Dermis microvascular lymphatic vessel endothelial cell (primary cell): ENCODE measurements around the gene EFNB3. TPM values are rescaled to one million over a fixed set of nuclear protein-coding genes. Genes with fewer than 3 reads are reported as not detected.

Experiments used
- DNase-seq, 2 donors: peaks; one replicate each; pipeline versions ENCODE4 v3.0.0 to v3.0.0-alpha.2; 2010; ENCODE audit warnings: low read depth in 2 of 2
- total RNA-seq: library from RNA; depleted of rRNA; stranded (reverse); fragments of >200 nt; gene quantifications from 2 replicates; pipeline ENCODE4 v1.2.1, GENCODE V29; 2014

EFNB3 gene
- total RNA-seq, 1 donor from 2014 or later: 0.13 TPM

DNA sequence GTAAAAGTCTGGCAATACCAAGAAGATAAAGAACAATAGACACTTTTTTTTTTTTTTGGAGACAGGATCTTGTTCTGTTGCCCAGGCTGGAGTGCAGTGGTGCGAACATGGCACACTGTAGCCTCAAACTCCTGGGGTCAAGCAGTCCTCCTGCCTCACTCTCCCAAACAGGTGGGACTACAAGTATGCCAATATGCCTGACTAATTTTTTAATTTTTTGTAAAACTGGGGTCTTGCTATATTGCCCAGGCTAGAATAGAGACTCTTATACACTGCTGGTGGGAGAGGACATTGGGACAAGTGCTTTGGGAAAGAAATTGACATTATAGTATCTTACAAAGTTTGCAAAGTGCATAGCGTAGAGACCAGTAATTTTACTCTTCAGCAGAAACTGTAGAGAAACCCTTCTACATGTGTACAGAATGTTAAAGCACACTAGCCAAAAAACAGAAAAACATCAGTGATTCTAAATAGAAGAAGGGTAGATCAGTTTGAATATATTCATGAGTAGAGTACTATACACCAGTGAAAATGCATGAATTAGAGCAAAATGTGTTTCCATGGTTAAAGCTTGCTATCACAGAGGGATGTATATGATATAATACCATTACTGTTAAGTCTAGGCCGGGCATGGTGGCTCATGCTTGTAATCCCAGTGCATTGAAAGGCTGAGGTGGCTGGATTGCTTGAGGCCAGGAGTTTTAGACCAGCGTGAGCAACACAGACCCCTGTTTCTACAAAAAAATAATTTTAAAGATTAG lies 7.0 kb upstream of the EFNB3 start:
- DNase-seq: no peak

DNA sequence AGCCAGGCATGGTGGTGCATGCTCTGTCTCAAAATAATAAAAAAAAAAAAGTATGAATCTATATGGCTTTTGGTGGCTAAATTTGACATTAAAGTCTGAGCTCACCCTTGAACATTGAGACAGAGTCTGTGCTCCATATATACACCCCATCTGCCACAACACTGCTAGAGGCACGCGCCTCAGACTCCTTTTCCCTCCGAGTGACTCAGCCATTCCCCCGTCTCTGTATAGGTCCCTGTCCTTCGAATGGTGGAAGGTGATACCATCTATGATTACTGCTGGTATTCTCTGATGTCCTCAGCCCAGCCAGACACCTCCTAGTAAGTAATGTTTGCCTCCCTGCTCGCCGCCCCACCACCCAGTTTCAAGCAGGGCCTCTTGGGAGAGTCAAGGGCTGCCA lies 4.5 kb upstream of the EFNB3 start:
- no peak for DNase-seq

DNA sequence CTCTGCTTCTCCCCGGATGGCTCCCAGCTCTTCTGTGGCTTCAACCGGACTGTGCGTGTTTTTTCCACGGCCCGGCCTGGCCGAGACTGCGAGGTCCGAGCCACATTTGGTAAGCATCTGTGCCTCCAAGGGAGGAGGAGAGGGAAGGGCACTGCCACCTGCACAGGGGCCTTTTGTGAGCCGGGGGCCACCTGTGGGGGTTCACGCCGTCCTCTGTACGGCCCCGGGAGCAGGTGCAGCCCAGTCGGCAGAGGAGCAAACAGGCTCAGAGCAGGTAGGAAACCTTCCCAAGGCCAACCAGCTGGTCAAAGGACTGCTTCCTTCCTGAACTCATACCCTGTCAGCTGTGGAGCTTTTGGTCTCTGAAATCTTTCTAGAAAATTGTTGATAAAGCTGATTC lies 3.3 kb upstream of the EFNB3 start:
- no peak for DNase-seq

DNA sequence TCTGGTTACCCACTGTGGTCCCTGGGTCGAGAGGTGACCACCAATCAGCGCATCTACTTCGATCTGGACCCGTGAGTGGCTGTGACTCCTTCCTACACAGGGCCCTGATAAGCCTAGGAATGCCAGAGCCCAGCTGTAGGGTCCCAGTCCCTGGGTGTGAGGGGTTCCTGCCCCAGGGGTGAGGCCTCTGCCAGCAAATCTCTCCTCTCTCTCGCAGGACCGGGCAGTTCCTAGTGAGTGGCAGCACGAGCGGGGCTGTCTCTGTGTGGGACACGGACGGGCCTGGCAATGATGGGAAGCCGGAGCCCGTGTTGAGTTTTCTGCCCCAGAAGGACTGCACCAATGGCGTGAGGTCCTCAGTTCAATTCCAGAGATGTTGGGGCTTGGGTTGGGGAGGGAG lies 2.2 kb upstream of the EFNB3 start:
- no peak for DNase-seq

DNA sequence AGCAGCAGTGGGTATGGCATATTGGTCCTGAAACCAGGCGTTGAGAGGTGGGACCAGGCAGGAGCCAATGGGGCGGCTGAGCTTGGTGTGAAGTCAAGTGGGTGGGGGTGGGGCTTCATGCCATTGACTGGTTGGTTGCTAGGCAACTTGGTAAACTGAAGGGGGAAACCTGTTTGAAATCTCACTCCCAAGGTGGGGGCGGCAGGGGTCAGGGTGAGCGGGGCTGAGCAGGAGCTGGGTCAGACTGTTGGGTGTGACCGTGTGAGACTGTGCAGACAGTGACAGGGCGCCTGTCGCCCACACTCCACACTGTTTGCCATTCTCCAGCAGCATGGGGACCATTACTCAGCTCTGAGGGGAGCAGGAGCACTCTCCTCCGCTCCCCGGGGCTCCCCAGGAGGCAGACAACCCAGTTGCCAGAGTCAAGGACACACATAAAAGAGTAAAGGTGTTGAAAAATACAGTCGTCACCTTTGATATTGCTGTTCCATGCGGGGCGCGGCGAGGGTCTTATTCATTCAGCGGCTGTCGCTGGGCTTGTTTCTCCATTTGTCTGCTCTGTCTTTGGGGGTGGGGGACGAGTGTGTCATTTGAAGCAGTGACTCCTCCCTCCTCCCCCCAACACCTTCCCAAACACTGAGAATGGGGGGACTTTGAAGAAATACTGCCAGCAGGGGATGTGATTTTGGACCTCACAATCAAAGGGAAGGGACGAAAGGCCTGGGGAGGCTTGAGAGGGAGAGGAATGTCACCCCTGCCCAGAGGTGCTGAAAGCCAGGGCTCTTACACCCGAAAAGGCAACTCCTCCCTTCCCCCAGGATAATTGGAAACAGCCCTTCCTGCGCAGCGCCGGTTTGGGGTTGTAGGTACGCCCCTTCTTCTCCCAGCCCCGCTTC lies 1.2 kb upstream of the EFNB3 start:
- peak in 1 of 2 donors; percentile 39 for DNase-seq

DNA sequence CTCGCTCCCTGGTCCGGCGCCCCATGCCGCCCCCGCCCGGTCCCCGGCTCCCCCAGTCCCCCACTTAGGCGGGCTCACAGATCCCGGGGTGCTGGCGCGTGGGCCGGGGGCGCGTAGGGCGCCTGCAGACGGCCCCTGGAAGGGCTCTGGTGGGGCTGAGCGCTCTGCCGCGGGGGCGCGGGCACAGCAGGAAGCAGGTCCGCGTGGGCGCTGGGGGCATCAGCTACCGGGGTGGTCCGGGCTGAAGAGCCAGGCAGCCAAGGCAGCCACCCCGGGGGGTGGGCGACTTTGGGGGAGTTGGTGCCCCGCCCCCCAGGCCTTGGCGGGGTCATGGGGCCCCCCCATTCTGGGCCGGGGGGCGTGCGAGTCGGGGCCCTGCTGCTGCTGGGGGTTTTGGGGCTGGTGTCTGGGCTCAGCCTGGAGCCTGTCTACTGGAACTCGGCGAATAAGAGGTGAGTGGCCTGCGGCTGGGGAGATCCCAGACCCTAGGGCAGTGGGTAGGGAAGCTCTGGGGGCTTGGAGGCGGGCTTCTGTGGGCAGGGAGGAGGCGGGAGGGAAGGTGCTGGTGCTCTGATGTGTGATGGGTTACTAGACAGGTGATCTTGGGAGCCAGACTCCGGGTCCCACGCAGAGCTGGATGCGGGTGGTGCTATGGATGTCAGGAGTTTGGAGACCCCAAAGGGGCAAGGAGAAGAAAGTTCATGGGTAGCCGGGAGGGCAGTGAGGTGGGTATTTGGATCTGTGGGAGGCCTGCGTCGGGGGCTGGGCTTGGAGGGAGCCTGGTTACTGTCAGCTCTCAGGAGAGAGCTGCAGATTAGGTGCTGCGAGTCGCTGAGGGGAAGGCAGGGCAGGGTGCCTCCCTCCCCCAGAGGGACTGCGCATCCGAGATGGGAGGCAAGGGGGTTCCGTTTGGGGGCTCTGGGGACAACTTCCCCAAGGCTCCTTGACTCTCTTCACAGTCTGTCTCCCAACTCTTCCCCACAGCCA lies 560 bp downstream of the EFNB3 start:
- DNase-seq: no peak

DNA sequence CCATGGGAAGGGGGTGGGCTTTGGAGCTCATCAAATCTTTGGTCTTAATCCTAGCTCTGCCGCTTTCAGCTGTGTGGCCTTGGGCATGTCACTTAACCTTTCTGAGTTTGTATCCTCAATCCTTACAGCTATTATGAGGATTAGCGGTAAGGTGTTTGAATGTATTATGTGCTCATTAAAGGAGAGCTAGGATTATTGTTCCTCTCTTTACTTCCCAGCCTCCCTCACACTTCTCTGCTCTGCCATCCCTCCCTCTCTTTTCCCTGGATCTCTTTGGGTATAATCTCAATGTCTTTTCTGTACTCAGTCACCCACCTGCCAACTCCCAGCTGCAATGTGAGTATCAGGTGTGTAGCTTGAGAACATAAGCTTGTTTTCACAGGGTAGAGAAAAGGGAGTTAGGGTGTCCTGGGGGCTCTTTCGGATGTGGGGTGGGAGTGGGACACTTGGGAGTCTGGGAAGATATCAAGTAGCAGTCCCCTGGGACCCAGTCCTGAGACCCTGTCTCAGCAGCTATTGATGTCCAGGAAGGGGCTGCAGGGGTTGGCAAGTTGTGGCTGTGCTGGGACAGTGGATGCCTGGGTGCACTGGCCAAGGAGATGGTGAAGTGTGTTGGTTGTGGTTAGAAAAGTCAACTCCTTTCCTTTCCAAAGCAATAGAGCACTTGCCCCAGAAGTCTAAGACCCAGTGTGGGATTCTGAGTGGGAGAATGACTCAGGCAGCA lies 1.8 kb downstream of the EFNB3 start:
- DNase-seq: no peak

DNA sequence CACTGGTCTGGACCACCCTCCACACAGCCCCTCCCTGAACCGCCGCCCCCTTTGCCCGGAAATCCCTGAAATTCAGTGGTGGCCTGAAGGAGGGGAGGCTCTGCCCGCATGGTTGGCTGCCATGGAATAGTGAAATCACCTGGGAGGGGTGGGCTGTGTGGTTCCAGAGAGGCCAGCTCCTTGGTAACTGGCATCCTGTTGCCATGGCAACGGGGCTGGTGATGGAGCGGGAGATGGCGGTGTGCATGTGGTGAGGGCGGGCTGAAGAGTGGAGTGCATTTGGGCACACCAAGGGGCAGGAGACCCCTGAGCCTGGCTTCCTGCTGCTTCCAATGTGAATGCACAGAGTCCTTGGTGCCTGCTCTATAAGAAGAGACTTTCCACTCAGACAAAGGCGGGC lies 2.4 kb downstream of the EFNB3 start:
- no peak for DNase-seq

DNA sequence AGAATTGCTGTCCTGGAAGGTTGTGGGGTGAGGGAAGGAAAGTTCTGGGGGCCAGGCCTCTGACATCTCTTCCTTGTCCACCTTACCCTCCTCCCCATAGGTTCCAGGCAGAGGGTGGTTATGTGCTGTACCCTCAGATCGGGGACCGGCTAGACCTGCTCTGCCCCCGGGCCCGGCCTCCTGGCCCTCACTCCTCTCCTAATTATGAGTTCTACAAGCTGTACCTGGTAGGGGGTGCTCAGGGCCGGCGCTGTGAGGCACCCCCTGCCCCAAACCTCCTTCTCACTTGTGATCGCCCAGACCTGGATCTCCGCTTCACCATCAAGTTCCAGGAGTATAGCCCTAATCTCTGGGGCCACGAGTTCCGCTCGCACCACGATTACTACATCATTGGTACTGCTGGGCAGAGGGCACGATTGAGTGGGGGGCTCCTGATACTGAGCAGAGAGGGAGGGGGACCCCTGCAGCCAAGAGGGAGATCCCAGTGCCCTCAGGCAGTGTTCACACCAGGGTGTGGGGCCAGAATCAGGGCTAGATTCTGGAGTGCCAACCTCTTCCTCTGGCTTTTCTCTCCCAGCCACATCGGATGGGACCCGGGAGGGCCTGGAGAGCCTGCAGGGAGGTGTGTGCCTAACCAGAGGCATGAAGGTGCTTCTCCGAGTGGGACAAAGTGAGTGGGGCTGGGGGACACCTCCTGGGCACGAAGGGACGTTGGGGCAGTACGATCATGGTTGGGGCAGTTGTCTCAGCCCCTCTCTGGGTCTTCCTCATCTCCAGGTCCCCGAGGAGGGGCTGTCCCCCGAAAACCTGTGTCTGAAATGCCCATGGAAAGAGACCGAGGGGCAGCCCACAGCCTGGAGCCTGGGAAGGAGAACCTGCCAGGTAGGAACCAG lies 3.1 kb downstream of the EFNB3 start:
- DNase-seq: no peak

DNA sequence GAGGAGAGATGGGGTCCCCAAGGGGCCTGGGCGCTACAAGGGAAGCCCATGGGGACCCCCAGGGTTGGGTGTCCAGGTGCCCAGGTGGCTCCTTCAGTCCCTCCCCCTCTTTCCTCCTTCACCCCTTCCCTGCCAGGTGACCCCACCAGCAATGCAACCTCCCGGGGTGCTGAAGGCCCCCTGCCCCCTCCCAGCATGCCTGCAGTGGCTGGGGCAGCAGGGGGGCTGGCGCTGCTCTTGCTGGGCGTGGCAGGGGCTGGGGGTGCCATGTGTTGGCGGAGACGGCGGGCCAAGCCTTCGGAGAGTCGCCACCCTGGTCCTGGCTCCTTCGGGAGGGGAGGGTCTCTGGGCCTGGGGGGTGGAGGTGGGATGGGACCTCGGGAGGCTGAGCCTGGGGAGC lies 4.0 kb downstream of the EFNB3 start:
- DNase-seq: no peak

DNA sequence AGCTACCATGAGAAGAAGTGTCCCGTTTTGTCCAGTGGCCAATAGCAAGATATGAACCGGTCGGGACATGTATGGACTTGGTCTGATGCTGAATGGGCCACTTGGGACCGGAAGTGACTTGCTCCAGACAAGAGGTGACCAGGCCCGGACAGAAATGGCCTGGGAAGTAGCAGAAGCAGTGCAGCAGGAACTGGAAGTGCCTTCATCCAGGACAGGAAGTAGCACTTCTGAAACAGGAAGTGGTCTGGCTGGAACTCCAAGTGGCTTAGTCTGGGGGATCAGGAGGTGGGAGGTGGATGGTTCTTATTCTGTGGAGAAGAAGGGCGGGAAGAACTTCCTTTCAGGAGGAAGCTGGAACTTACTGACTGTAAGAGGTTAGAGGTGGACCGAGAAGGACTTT lies 5.3 kb downstream of the EFNB3 start:
- no peak for DNase-seq

DNA sequence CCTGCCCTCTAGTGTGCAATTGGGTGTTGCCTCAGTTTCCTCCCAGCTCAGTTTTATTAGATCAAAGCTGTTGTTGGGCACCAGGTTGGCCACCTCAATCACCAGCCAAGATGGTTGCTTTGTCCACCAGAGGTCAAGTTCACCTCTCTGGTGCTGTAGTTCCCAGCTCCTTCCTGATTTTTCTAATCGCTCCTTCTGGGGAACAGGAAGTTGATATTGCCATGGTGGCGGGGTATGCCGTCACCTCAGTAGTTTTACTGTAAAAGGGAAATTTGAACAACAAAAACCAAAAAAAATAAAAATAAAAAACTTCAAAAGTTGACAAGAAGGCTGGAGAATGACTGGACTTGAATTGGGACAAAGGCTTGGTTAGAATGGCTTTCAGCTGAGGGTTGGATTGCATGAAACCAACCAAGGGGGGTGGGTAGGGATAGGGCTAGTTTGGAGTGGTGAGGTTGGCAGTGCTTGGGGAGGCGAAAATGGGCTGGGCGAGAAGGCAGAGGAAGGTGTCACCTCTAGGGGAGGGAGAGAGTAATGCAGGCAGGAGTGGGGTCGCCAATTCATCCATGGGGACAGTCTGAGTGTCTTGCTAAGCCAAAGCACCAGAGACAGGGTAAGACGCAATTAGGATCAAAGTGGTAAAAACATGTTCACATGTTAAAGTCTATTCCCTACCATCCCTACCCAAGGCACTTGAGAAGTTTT lies 6.2 kb downstream of the EFNB3 start:
- no peak for DNase-seq

DNA sequence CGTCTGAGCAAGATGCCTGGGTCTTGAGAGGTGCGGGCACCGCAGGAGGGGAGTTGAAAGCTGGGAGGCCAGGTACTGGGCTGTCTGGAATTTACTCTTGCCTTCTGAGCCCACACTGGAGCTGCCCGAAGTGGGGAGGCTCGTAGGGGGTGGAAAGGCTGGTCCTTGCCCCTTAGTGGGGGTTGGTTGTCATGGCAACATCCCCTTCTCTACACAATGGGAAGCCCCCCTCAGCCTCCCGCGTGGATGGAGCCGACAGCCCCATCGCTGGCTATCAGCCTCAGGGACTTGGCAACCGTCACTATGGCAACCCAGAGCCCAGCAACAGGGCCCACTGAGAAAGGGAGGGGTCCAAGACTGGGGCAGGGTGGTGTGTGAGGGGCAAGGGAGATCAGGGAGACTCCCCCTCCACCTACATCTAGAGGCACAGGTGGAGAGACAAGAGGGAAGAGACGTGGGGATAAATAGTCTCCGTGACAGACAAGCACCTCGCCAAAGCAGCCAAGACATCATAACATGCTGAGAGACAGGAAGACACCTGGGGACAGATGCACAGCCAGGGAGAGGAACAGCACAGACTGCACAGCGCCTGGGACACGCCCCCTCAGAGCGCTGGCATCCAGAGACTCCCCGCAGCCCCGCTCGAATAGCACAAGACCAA lies 7.2 kb downstream of the EFNB3 start:
- no peak for DNase-seq

DNA sequence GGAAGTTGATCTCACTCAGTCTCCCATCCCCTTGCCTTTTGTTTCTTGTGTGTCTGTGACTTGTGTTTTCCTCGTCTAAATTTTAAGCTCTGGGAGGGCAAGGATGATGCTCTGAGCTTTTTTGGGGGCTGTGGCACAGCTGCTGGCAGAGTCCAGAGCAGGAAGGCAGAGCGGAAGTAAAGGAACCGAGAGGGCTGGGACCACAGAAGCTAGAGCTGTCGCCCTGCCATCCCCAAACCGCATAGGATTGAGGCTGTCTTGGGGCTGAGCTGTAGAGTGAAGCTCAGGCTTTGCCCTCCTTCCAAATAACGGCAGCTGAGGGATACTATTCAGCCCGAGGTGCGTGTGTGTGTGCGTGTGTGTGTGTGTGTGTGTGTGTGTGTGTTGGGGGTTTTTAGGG lies 8.8 kb downstream of the EFNB3 start:
- DNase-seq: no peak

DNA sequence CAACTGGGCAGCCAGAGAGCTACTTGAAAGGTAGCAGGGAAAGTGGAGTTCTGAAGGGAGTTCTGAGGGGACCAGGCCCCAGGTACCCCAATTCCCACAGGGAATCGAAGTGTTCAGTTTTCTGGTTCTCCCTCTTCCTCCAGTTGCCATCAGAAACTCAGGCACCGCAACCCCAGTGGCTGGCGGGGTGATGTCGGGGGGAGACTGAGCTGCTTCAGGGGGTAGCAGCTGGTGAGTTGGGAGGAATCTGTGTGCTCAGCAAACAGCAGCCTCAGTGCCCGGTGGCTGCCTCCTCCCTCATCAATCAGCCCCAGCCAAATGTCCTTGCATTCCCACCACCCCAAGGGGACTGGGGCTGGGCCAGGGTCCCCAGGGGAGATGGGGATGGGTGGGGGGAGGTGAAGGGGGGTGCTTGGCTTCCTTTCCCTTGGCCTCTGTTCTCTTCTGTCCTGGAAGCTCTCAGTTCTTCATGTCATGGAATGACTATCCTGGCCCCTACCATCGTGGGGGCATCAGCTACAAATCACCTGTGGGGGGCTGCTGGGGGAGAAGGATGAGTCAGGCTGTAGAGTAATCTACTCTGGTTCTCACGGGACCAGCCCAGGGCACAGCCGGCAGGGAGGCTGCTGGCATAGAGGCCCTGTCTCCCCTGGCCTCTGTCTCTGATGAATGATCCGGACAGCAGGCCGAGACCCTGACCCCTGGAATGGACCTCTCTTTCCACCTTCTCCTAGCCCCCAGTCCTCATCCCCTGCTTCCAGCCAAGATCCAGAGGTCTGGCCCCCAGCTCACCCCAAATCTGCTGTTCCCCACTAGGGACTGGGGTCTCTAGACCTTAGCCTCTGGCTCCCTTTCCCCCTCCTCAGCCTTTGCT lies 10.0 kb downstream of the EFNB3 start:
- no peak for DNase-seq

DNA sequence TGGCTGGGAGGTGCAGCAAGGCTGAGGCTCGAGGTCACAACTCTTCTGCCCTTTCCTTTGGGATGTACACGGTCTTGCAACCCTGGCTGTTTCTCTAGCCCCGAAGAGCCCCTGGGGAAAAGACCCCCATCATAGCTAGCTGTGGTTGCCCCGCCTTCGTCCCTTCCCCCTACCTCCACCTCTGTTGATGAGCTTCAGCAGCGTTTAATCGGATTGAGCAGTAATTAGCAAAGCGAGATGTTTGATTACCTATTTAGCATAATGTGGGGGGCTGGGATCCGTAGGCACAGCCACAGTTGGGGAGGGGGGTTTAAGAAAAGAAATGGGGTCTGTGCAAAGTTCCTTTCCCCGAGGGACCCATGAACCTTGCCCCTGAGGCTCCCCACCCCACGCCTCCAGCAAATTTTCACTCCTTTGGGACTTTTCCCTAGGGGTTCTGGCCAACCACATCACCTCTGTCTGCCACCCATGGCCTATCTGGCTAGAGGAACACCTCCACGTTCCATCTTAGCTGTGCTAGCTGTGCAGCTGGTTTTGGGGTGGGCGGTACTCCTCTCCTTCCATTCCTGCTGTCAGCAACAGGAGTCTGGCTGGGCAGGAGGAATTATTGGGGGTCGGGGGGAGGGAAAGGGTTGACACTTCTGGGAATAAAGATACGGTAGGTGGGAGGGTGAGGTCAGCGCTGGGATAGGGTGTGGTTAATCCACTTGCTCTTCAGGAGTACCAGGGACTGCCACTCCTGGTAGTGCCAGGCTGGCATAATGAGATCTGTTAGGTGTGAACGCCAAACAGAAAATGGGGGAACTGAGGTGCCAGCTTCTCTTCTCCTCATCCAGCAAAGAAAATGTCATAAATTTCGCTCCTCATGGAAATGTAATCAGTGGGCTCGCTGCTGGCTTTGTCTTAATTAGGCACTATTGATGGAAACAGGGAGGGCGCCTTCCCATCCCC lies 11.2 kb downstream of the EFNB3 start:
- DNase-seq: no peak
